K562 (cell line): ENCODE data around the gene PHOX2A. TPM values are rescaled to one million over a fixed set of nuclear protein-coding genes. Genes with fewer than 3 reads are reported as not detected.

Experiments used
- ATAC-seq: fragments of 200-7000 bp; cut with Tn5 transposase; 3 replicates; pipeline ENCODE4 v1.9.1; 2020; ENCODE audit warnings: moderate library complexity
- BruUV-seq: library from RNA; stranded (reverse); fragments of 400-500 nt; replicated peaks from 2 replicates; lab custom pipeline; 2021; lab: Mats Ljungman, UMichigan
- CTCF ChIA-PET: fragments of 300-600 bp; formaldehyde crosslinking; extraction: SDS; loops from one replicate; lab custom pipeline; 2021; ENCODE audit warnings: low intra/inter-chr PET ratio; lab: Yijun Ruan, JAX
- POLR2A ChIA-PET: fragments of 300-600, 350-650 bp; sonication (Branson Sonifier 250); formaldehyde crosslinking; extraction: SDS; loops from one replicate; lab custom pipeline; 2021; ENCODE audit warnings: antibody characterized with exemption, inconsistent platforms; lab: Yijun Ruan, JAX
- DNase-seq, 4 experiments: peaks; one replicate each; pipeline versions ENCODE4 v3.0.0 to v3.0.0-alpha.2; 2011 to 2018; ENCODE audit warnings: low spot score in 3 of 4, mixed read lengths in 3 of 4; ENCODE audit errors: extremely low read depth in 1 of 4
- FAIRE-seq: peaks from 2 replicates; lab custom pipeline; 2011; peaks lifted over from hg19 to GRCh38; lab: Jason Lieb, UNC
- H2AFZ ChIP-seq: 2 replicates; pipeline ENCODE4 v1.6.0; 2011; ENCODE audit warnings: low read depth, low read length, control low read depth, inconsistent platforms
- H3K27ac ChIP-seq: fragments of 200-600 bp; 3 replicates; pipeline ENCODE4 v1.8.0; 2011; ENCODE audit warnings: low read depth, mild to moderate bottlenecking, control low read depth, inconsistent platforms, low read length, moderate library complexity, mixed read lengths; ENCODE audit errors: extremely low read depth
- H3K27me3 ChIP-seq, 2 experiments: fragments of 300-600 bp in 1 of 2; 2 replicates in 1 of 2; 3 replicates in 1 of 2; pipeline versions ENCODE4 v1.6.0 to v1.8.0; 2011; ENCODE audit warnings: inconsistent platforms in 2 of 2, low read length in 2 of 2, mild to moderate bottlenecking in 1 of 2, mixed read lengths in 1 of 2, moderate library complexity in 1 of 2; ENCODE audit not compliant: control insufficient read depth in 2 of 2, insufficient read depth in 2 of 2
- H3K36me3 ChIP-seq: fragments of 300-600 bp; 3 replicates; pipeline ENCODE4 v1.8.0; 2011; ENCODE audit warnings: mild to moderate bottlenecking, low read length, inconsistent platforms; ENCODE audit not compliant: control insufficient read depth, insufficient read depth
- H3K4me1 ChIP-seq, 2 experiments: fragments of 200-600 bp in 1 of 2; replicated peaks in 1 of 2; 2 replicates in 1 of 2; 3 replicates in 1 of 2; pipeline versions ENCODE4 v1.5.1 to v1.8.0; 2011; ENCODE audit warnings: inconsistent platforms in 2 of 2, low read length in 2 of 2, mild to moderate bottlenecking in 1 of 2, mixed read lengths in 1 of 2, moderate library complexity in 1 of 2; ENCODE audit not compliant: control insufficient read depth in 2 of 2, insufficient read depth in 2 of 2
- H3K4me2 ChIP-seq: 2 replicates; pipeline ENCODE4 v1.6.1; 2011; ENCODE audit warnings: low read length, control low read depth, inconsistent platforms, mixed read lengths; ENCODE audit not compliant: insufficient read depth
- H3K4me3 ChIP-seq: fragments of 200-600 bp; sonication (generic), shearing (Covaris generic); 2 replicates; pipeline ENCODE4 v1.5.1; 2016; ENCODE audit warnings: control low read depth, inconsistent platforms
- H3K79me2 ChIP-seq: fragments of 200-600 bp; 3 replicates; pipeline ENCODE4 v1.8.0; 2011; ENCODE audit warnings: low read length, inconsistent platforms; ENCODE audit not compliant: control insufficient read depth, insufficient read depth
- H3K9ac ChIP-seq, 2 experiments: 2 replicates each; pipeline versions ENCODE4 v1.6.0 to v1.6.1; 2011; ENCODE audit warnings: low read depth in 2 of 2, low read length in 2 of 2, control low read depth in 1 of 2, inconsistent platforms in 1 of 2, mild to moderate bottlenecking in 1 of 2, mixed read lengths in 1 of 2; ENCODE audit not compliant: insufficient read depth in 1 of 2
- H3K9me1 ChIP-seq: one replicate; pipeline ENCODE4 v1.6.0; 2011; ENCODE audit warnings: inconsistent platforms, mild to moderate bottlenecking, low read length, moderate library complexity; ENCODE audit not compliant: control insufficient read depth, insufficient read depth
- H3K9me3 ChIP-seq: replicated peaks from 2 replicates; pipeline ENCODE4 v1.5.1; 2011; ENCODE audit warnings: low read depth, low read length, inconsistent platforms; ENCODE audit not compliant: control insufficient read depth, insufficient read depth
- H4K20me1 ChIP-seq: replicated peaks from 2 replicates; pipeline ENCODE4 v1.6.1; 2011; ENCODE audit warnings: low read length, inconsistent platforms, mixed read lengths; ENCODE audit not compliant: control insufficient read depth, insufficient read depth
- ATF2 ChIP-seq: sonication (generic); formaldehyde crosslinking; IDR thresholded peaks from 2 replicates; pipeline ENCODE4 v1.8.1; 2022; ENCODE audit warnings: missing genetic modification reagents
- CHD1 ChIP-seq: fragments of 200-600 bp; sonication (generic); IDR thresholded peaks from one replicate; pipeline ENCODE4 v1.6.1; 2012; ENCODE audit warnings: mild to moderate bottlenecking, moderate library complexity, low read length, inconsistent platforms
- FOXP1 ChIP-seq: sonication (generic); formaldehyde crosslinking; IDR thresholded peaks from 2 replicates; pipeline ENCODE4 v1.8.0; 2022; ENCODE audit warnings: mild to moderate bottlenecking, missing genetic modification reagents
- FUS ChIP-seq: fragments of 200-400 bp; formaldehyde crosslinking; optimal IDR thresholded peaks from 2 replicates; pipeline ENCODE3; 2017; ENCODE audit warnings: low read depth, low read length
- PHTF2 ChIP-seq: fragments of 250-450 bp; sonication (Bioruptor Pico); IDR thresholded peaks from 2 replicates; pipeline ENCODE4 v1.5.0; 2021; ENCODE audit warnings: mild to moderate bottlenecking
- PTRF ChIP-seq: fragments of 450-650 bp; IDR thresholded peaks from 2 replicates; pipeline ENCODE4 v1.6.1; 2016; ENCODE audit warnings: mild to moderate bottlenecking, missing genetic modification characterization, missing compliant biosample characterization
- RBM34 ChIP-seq: fragments of 200-400 bp; formaldehyde crosslinking; IDR thresholded peaks from 2 replicates; pipeline ENCODE4 v1.6.1; 2018; ENCODE audit warnings: low read length, borderline replicate concordance; ENCODE audit not compliant: insufficient read depth
- SAFB ChIP-seq: fragments of 200-400 bp; formaldehyde crosslinking; IDR thresholded peaks from 2 replicates; pipeline ENCODE4 v1.6.1; 2017; ENCODE audit warnings: low read depth, low read length, borderline replicate concordance
- SFPQ ChIP-seq: fragments of 200-400 bp; formaldehyde crosslinking; IDR thresholded peaks from 2 replicates; pipeline ENCODE4 v1.6.1; 2017; ENCODE audit warnings: mild to moderate bottlenecking, low read depth, low read length, moderate library complexity
- SIN3B ChIP-seq: fragments of 450-650 bp; IDR thresholded peaks from 2 replicates; pipeline ENCODE4 v1.6.1; 2017; ENCODE audit warnings: low read depth, mild to moderate bottlenecking, moderate library complexity
- SMARCE1 ChIP-seq: fragments of 450-650 bp; IDR thresholded peaks from 2 replicates; pipeline ENCODE4 v1.7.1; 2016; ENCODE audit warnings: mild to moderate bottlenecking
- SMC3 ChIP-seq: conservative IDR thresholded peaks from 2 replicates; pipeline ENCODE4 v1.6.1; 2011; ENCODE audit warnings: low read depth, low read length, improper control_type of control experiment; ENCODE audit not compliant: insufficient read depth
- ZNF561 ChIP-seq: fragments of 450-650 bp; formaldehyde crosslinking; conservative IDR thresholded peaks from 2 replicates; pipeline ENCODE4 v1.4.0; 2020; ENCODE audit warnings: mild to moderate bottlenecking, moderate library complexity
- ZNF586 ChIP-seq: fragments of 450-650 bp; formaldehyde crosslinking; conservative IDR thresholded peaks from 2 replicates; pipeline ENCODE4 v1.4.0; 2020; ENCODE audit warnings: mild to moderate bottlenecking, moderate library complexity
- ZNF668 ChIP-seq: fragments of 250-450 bp; sonication (Bioruptor Pico); IDR thresholded peaks from 2 replicates; pipeline ENCODE4 v1.8.0; 2022; ENCODE audit warnings: mild to moderate bottlenecking, inconsistent platforms
- WGBS: fragments of 100-300 bp; shearing (Covaris generic); methylation state at CpG from one replicate; pipeline ENCODE4 v1.1.6; 2016; ENCODE audit warnings: low coverage, mixed read lengths; ENCODE audit not compliant: insufficient coverage; ENCODE audit errors: missing lambda C conversion rate; 5-methylcytosine and 5-hydroxymethylcytosine counted together
- in situ Hi-C: fragments of 300-500 bp; cut with MboI; formaldehyde crosslinking; loops from 4 replicates; pipeline ENCODE4 v1.15.0; 2018; ENCODE audit warnings: inconsistent platforms, mixed read lengths
- intact Hi-C: fragments of 100-400 bp; cut with micrococcal nuclease; formaldehyde crosslinking; loops from 2 replicates; pipeline ENCODE4 v1.14.2; 2022
- polyA plus RNA-seq, 8 experiments: library from polyadenylated mRNA; depleted of rRNA in 4 of 8; stranded (reverse) in 5 of 8; unstranded in 3 of 8; fragments of >200 nt; fragmentation: Nextera tagmentation in 2 of 8; fragmentation: Illumina TruSeq in 1 of 8; extraction: Ambion mirVana in 2 of 8; extraction: Trizol in 1 of 8; gene quantifications; 2 replicates each; pipeline versions ENCODE4 v1.2.1 to v1.2.3, GENCODE V29; 2011 to 2014; ENCODE audit warnings: inconsistent platforms in 1 of 8, missing spikeins in 1 of 8
- total RNA-seq, 7 experiments: library from RNA; depleted of rRNA in 6 of 7; stranded (reverse); fragments of >200 nt in 6 of 7; fragmentation: Illumina TruSeq in 2 of 7; extraction: Trizol in 2 of 7; gene quantifications; 2 replicates each; pipeline versions ENCODE4 v1.2.1 to v1.2.3, GENCODE V29; 2011 to 2021; ENCODE audit warnings: low replicate concordance in 1 of 7
- TF ChIP-seq, protein P1 (sequence below): sonication (generic); formaldehyde crosslinking; IDR thresholded peaks from 2 replicates; pipeline ENCODE4 v1.9.0; 2022; ENCODE audit warnings: mild to moderate bottlenecking, missing genetic modification reagents

The PHOX2A gene
- total and polyA plus RNA-seq, 9 of the 15 experiments (the other 6 are each of a cell fraction or from before 2014, with no cell fraction given) = not detected

GRCh38 chr11:72220696-72221363 is 23.1 kb downstream of the PHOX2A start:
- Histone ChIP-seq H2AFZ (no peak overlapping the region), H3K9me1 (peaks cover 5% of the 10 kb centered on the region), H3K27ac (no peak overlapping the region), H3K79me2 (peaks cover 20% of the 10 kb centered on the region), H3K9me3 (no peaks in the 10 kb centered on the region), H3K9ac (no peak overlapping the region; a peak in 1 of 4 replicates), H3K4me1 (peaks cover 35 to 47% of the 10 kb centered on the region in 2 experiments), H3K27me3 (no peaks in the 10 kb centered on the region), H3K4me3 (no peak overlapping the region), H3K4me2 (no peak overlapping the region), H3K36me3 (peaks cover 2% of the 10 kb centered on the region; the same call in 1 of the 3 replicates), H4K20me1 (no peaks in the 10 kb centered on the region)
- POLR2A ChIA-PET = interaction anchor here (0.6 kb wide), 1 partner anchor 13 kb away, joined by 3 read pairs; no protein-coding TSS in a partner anchor
- intact Hi-C loops (no loop called here), in situ Hi-C loops (no loop called here)
- WGBS = 75% methylated on average over 6 of the region's 10 CpGs
- no peak for DNase-seq
- CTCF ChIA-PET = interaction anchor here (0.6 kb wide), 1 partner anchor 44 kb away, joined by 3 read pairs; no protein-coding TSS in a partner anchor
- no TSS peak for BruUV-seq
- FAIRE-seq = no peak
- no peak for ATAC-seq
- TF ChIP-seq SFPQ (no peak), SMARCE1 (no peak), ZNF586 (no peak), SAFB (no peak), FUS (no peak), ATF2 (CRISPR knock-in tag) (no peak), SMC3 (no peak), ZNF668 (no peak), PHTF2 (CRISPR knock-in tag) (no peak), RBM34 (no peak), PTRF (tag) (no peak), SIN3B (no peak), FOXP1 (no peak), ZNF561 (CRISPR knock-in tag) (no peak), CHD1 (no peak)
- TF ChIP-seq, protein P1, sequence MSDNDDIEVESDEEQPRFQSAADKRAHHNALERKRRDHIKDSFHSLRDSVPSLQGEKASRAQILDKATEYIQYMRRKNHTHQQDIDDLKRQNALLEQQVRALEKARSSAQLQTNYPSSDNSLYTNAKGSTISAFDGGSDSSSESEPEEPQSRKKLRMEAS (CRISPR knock-in tag) = no peak
